Activated CD8-positive, alpha-beta T cell treated with anti-CD3 and anti-CD28 coated beads for 36 hours (primary cell): ENCODE data around the gene TMEM139. TPM values are rescaled to one million over a fixed set of nuclear protein-coding genes. Genes with fewer than 3 reads are reported as not detected.

Experiments used
- ATAC-seq: fragments of 200-7000 bp; cut with Tn5 transposase; one replicate; pipeline ENCODE4 v1.10.0; 2021; ENCODE audit warnings: mild to moderate bottlenecking, moderate library complexity
- CTCF ChIA-PET: fragments of 350-600 bp; sonication (Branson Sonifier 250); formaldehyde crosslinking; loops from one replicate; lab custom pipeline; 2021; ENCODE audit warnings: antibody characterized with exemption; lab: Charles Lee
- POLR2A ChIA-PET: fragments of 350-600 bp; sonication (Branson Sonifier 250); formaldehyde crosslinking; loops from one replicate; lab custom pipeline; 2021; ENCODE audit warnings: antibody characterized with exemption; lab: Charles Lee
- DNase-seq: peaks from one replicate; pipeline ENCODE4 v3.0.0-alpha.2; 2020
- H3K27ac Mint-ChIP-seq: one replicate; pipeline ENCODE4 v1.8.0; 2021; ENCODE audit warnings: mild to moderate bottlenecking, mixed read lengths
- H3K27me3 Mint-ChIP-seq: one replicate; pipeline ENCODE4 v1.8.0; 2021; ENCODE audit warnings: mixed read lengths
- H3K36me3 Mint-ChIP-seq: one replicate; pipeline ENCODE4 v1.8.0; 2021; ENCODE audit warnings: low read depth, mixed read lengths
- H3K4me1 Mint-ChIP-seq: one replicate; pipeline ENCODE4 v1.8.0; 2021; ENCODE audit warnings: low read depth, mixed read lengths
- H3K4me3 Mint-ChIP-seq: one replicate; pipeline ENCODE4 v1.8.0; 2021; ENCODE audit warnings: mild to moderate bottlenecking, moderate library complexity, mixed read lengths
- H3K9me3 Mint-ChIP-seq: one replicate; pipeline ENCODE4 v1.8.0; 2021; ENCODE audit warnings: mixed read lengths
- intact Hi-C: fragments of 100-400 bp; cut with micrococcal nuclease; formaldehyde crosslinking; loops from one replicate; pipeline ENCODE4 v1.10.0; 2022
- total RNA-seq, 2 experiments: library from RNA; stranded (reverse); gene quantifications; one replicate each; pipeline ENCODE4 v1.2.3, GENCODE V29; 2021
- TF ChIP-seq, protein P1 (sequence below): fragments of 200-600 bp; IDR thresholded peaks from one replicate; pipeline ENCODE4 v1.8.0; 2022; ENCODE audit warnings: antibody characterized with exemption, mild to moderate bottlenecking

TMEM139 gene
- total RNA-seq, 2 experiments from 2014 or later = 1.6 to 2.0 TPM

DNA sequence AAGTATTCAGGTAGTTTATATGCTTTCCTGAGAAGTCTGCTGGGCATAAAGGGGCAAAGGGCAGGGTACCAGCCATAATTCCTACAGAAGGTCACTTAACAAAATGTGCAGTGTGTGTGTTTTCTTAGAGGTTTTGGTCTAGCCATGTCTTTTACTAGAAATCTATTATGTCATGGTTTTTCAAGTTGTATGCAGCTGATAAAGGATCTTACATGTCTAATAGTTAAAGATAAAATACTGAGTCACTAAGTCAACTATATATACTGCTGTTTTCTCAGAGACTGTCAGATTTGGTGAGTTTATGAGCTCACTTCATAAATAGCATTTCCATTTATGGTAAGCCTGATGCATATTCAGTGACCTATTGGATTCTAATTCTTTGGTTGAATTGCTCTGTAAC lies 11.1 kb downstream of the TMEM139 start:
- DNase-seq (no peak), ATAC-seq (no peak)
- POLR2A ChIA-PET = interaction anchor here (0.9 to 1.8 kb wide), 6 partner anchors 9 to 84 kb away, joined by 3 to 9 read pairs (median 4); partner anchors contain the start of gene GSTK1
- H3K27ac Mint-ChIP-seq = peak overlapping the region; percentile 54
- intact Hi-C loops = no loop called here
- TF ChIP-seq, protein P1, sequence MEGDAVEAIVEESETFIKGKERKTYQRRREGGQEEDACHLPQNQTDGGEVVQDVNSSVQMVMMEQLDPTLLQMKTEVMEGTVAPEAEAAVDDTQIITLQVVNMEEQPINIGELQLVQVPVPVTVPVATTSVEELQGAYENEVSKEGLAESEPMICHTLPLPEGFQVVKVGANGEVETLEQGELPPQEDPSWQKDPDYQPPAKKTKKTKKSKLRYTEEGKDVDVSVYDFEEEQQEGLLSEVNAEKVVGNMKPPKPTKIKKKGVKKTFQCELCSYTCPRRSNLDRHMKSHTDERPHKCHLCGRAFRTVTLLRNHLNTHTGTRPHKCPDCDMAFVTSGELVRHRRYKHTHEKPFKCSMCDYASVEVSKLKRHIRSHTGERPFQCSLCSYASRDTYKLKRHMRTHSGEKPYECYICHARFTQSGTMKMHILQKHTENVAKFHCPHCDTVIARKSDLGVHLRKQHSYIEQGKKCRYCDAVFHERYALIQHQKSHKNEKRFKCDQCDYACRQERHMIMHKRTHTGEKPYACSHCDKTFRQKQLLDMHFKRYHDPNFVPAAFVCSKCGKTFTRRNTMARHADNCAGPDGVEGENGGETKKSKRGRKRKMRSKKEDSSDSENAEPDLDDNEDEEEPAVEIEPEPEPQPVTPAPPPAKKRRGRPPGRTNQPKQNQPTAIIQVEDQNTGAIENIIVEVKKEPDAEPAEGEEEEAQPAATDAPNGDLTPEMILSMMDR = no peak
- no peaks in the 10 kb centered on the region for H3K9me3 Mint-ChIP-seq
- peaks cover 88% of the 10 kb centered on the region for H3K36me3 Mint-ChIP-seq
- peaks cover 61% of the 10 kb centered on the region for H3K4me1 Mint-ChIP-seq
- CTCF ChIA-PET = interaction anchor here (1.0 to 13.9 kb wide), 9 partner anchors 8 to 84 kb away, joined by 3 to 211 read pairs (median 5); partner anchors contain the start of gene CASP2
- no peaks in the 10 kb centered on the region for H3K27me3 Mint-ChIP-seq
- H3K4me3 Mint-ChIP-seq = no peak overlapping the region

GRCh38 chr7:143296686-143297085 lies 11.9 kb downstream of the TMEM139 start:
- ChIA-PET CTCF (interaction anchor here (0.9 to 13.9 kb wide), 11 partner anchors 9 to 84 kb away, joined by 3 to 211 read pairs (median 4); partner anchors contain the start of gene CASP2), POLR2A (interaction anchor here (0.7 to 1.8 kb wide), 9 partner anchors 8 to 83 kb away, joined by 3 to 9 read pairs (median 4); partner anchors contain the start of genes CASP2 and GSTK1)
- H3K36me3 Mint-ChIP-seq = peaks cover 89% of the 10 kb centered on the region
- intact Hi-C loops = no loop called here
- TF ChIP-seq, protein P1 = no peak
- H3K4me3 Mint-ChIP-seq = no peak overlapping the region
- no peaks in the 10 kb centered on the region for H3K27me3 Mint-ChIP-seq
- peak overlapping the region; percentile 54 for H3K27ac Mint-ChIP-seq
- peaks cover 54% of the 10 kb centered on the region for H3K4me1 Mint-ChIP-seq
- DNase-seq (no peak), ATAC-seq (no peak)
- H3K9me3 Mint-ChIP-seq = no peaks in the 10 kb centered on the region

GRCh38 chr7:143299346-143299745 lies 14.6 kb downstream of the TMEM139 start:
- Mint-ChIP-seq H3K27ac (no peak overlapping the region), H3K36me3 (peaks cover 88% of the 10 kb centered on the region), H3K4me3 (no peak overlapping the region), H3K4me1 (peaks cover 50% of the 10 kb centered on the region), H3K9me3 (no peaks in the 10 kb centered on the region), H3K27me3 (no peaks in the 10 kb centered on the region)
- TF ChIP-seq, protein P1 = no peak
- intact Hi-C loops = no loop called here
- no peak for DNase-seq
- CTCF ChIA-PET = interaction anchor here (0.6 to 13.9 kb wide), 34 partner anchors 9 to 297 kb away, joined by 3 to 211 read pairs (median 4); partner anchors contain the start of genes CASP2, EPHA1 and GSTK1
- POLR2A ChIA-PET = interaction anchor here (0.6 to 2.7 kb wide), 11 partner anchors 10 to 108 kb away, joined by 3 to 11 read pairs (median 4); partner anchors contain the start of gene CASP2
- ATAC-seq = no peak

DNA sequence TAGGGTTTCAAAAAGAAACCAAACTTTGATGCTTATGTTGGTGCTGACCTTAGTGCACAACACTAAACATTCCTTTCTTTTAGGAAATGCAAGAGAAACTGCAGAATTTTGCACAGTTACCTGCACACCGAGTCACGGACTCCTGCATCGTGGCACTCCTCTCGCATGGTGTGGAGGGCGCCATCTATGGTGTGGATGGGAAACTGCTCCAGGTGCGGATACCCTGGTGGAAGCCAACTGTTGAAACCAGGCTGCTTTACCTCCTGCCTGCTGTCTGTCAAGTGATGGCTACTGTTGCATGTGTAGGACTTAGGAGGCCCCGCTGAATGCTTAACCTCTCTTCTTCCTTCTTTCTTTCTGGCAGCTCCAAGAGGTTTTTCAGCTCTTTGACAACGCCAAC lies 15.1 kb downstream of the TMEM139 start:
- TF ChIP-seq, protein P1 = peak; percentile 52
- no peak overlapping the region for H3K27ac Mint-ChIP-seq
- CTCF ChIA-PET = interaction anchor here (0.6 to 13.9 kb wide), 34 partner anchors 9 to 297 kb away, joined by 3 to 211 read pairs (median 4); partner anchors contain the start of genes CASP2, EPHA1 and GSTK1
- POLR2A ChIA-PET = interaction anchor here (0.7 to 2.7 kb wide), 11 partner anchors 10 to 107 kb away, joined by 3 to 11 read pairs (median 4); partner anchors contain the start of gene CASP2
- H3K36me3 Mint-ChIP-seq = peaks cover 88% of the 10 kb centered on the region
- ATAC-seq (peak; percentile 90), DNase-seq (peak; percentile 67)
- H3K9me3 Mint-ChIP-seq = no peaks in the 10 kb centered on the region
- peaks cover 51% of the 10 kb centered on the region for H3K4me1 Mint-ChIP-seq
- H3K27me3 Mint-ChIP-seq = no peaks in the 10 kb centered on the region
- intact Hi-C loops = no loop called here
- H3K4me3 Mint-ChIP-seq = no peak overlapping the region
